Diencephalon (tissue), 1 donor: ENCODE measurements around the gene SMIM17. TPM values are rescaled to one million over a fixed set of nuclear protein-coding genes. Genes with fewer than 3 reads are reported as not detected.

Experiments
- total RNA-seq: library from RNA; depleted of rRNA; stranded (reverse); fragments of >200 nt; gene quantifications from one replicate; pipeline ENCODE4 v1.2.3, GENCODE V29; 2014

Gene SMIM17
- total RNA-seq = 117 TPM

GRCh38 chr19:56642711-56643459 is at the start of gene SMIM17:
TSS of gene SMIM17 (plus strand) at chr19:56643159. CDS start at chr19:56645668, 2,509 bp downstream.

GRCh38 chr19:56594783-56595547 is 48.0 kb upstream of the SMIM17 start, which contains the start of gene ZNF71:
TSS of gene ZNF71 (plus strand) at chr19:56595302. CDS start at chr19:56601559, 6,257 bp downstream.

GRCh38 chr19:56671613-56671994 is 28.6 kb downstream of the SMIM17 start, which contains the start of gene ZNF835:
TSS of gene ZNF835 (minus strand) at chr19:56671757. CDS start at chr19:56665198, 6,559 bp downstream.

Other genes starting within 250 kb of the SMIM17 start
- 6.7 TPM for gene ZNF582, start 249.6 kb upstream of the SMIM17 start, total RNA-seq
- gene ZNF583, start 238.8 kb upstream of the SMIM17 start, total RNA-seq = 44.5 TPM
- gene ZNF667, start 165.8 kb upstream of the SMIM17 start, total RNA-seq = 27.7 TPM
- gene ZNF471, start 135.3 kb upstream of the SMIM17 start, total RNA-seq = 21.5 TPM
- gene ZFP28, start 104.2 kb upstream of the SMIM17 start, total RNA-seq = 32.5 TPM
- 21.9 TPM for gene ZNF470, start 75.7 kb upstream of the SMIM17 start, total RNA-seq
- gene ZNF71, start 47.9 kb upstream of the SMIM17 start, total RNA-seq = 21.2 TPM
- 12.7 TPM for gene ZNF835, start 28.6 kb downstream of the SMIM17 start, total RNA-seq
- gene PEG3, start 197.6 kb downstream of the SMIM17 start, total RNA-seq = 380 TPM
- 9.2 TPM for gene ZIM2, start 197.6 kb downstream of the SMIM17 start, total RNA-seq